ENCODE results near the gene NAV2. TPM values are rescaled to one million over a fixed set of nuclear protein-coding genes. Genes with fewer than 3 reads are reported as not detected.

NAV2 gene
- total and polyA plus RNA-seq, 7 donors: 1.2 to 62.6 (median 22.1) TPM

- 90 to 94% methylated on average over 5 of the region's 5 CpGs for WGBS, 2 donors
- intact Hi-C loops (cut with DNase I): no loop called here
- Histone ChIP-seq H3K4me1 (peaks cover 0 to 53% (median 46%) of the 10 kb centered on the region in 4 donors), H3K4me3 (no peak overlapping the region), H3K9me3 (no peaks in the 10 kb centered on the region), H3K27me3 (no peaks in the 10 kb centered on the region), H3K36me3 (no peaks in the 10 kb centered on the region), H3K27ac (peak overlapping the region in 3 of 4 donors; percentile 62 to 98 (median 97))
- no peak for DNase-seq
- TF ChIP-seq CTCF (IDR thresholded peaks at IDR 0.05) (no peak), POLR2AphosphoS5 (IDR thresholded peaks at IDR 0.05) (no peak), EP300 (IDR thresholded peaks at IDR 0.05) (no peak), POLR2A (IDR thresholded peaks at IDR 0.05) (no peak)
Observed at GRCh38 chr11:19694796-19695345, 17.8 kb upstream of the NAV2 start.

GRCh38 chr11:19696073-19696472, 16.6 kb upstream of the NAV2 start:
- WGBS, 2 donors: 82 to 92% methylated on average over 3 of the region's 3 CpGs
- Histone ChIP-seq H3K4me3 (no peak overlapping the region), H3K9me3 (no peaks in the 10 kb centered on the region), H3K4me1 (peaks cover 0 to 56% (median 46%) of the 10 kb centered on the region in 4 donors), H3K27ac (peak overlapping the region; percentile 62 to 98 (median 80)), H3K27me3 (no peaks in the 10 kb centered on the region), H3K36me3 (no peaks in the 10 kb centered on the region)
- intact Hi-C loops (cut with DNase I): no loop called here
- DNase-seq: no peak
- peak in 2 of 4 donors; percentile 40 to 54 for TF ChIP-seq EP300 (IDR thresholded peaks at IDR 0.05)
- no peak for TF ChIP-seq CTCF (IDR thresholded peaks at IDR 0.05)
- no peak for TF ChIP-seq POLR2A (IDR thresholded peaks at IDR 0.05)
- TF ChIP-seq POLR2AphosphoS5 (IDR thresholded peaks at IDR 0.05): peak; percentile 7 to 71 (median 64)

DNA sequence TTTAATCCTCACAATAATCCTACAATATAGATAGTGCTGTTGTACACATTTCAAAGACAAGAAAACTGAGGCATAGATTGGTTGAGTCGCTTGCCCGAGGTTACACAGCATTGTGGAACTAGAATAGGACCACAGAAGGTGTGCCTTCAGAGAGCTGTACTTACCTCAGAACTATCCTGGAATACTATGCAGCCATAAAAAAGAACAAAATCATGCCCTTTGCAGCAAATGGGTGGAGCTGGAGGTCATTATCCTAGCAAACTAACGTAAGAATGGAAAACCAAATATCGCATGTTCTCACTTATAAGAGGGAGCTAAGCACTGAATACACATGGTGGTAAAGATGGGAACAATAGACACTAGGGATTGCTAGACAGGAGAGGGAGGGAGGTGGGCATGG, 15.7 kb upstream of the NAV2 start:
- 95 to 98% methylated on average over 4 of the region's 4 CpGs for WGBS, 2 donors
- H3K4me1 ChIP-seq: peaks cover 0 to 57% (median 50%) of the 10 kb centered on the region in 4 donors
- no peak for DNase-seq
- TF ChIP-seq POLR2A (IDR thresholded peaks at IDR 0.05) (no peak), POLR2AphosphoS5 (IDR thresholded peaks at IDR 0.05) (no peak), EP300 (IDR thresholded peaks at IDR 0.05) (no peak), CTCF (IDR thresholded peaks at IDR 0.05) (no peak)
- H3K36me3 ChIP-seq: no peaks in the 10 kb centered on the region
- no peaks in the 10 kb centered on the region for H3K27me3 ChIP-seq
- intact Hi-C loops (cut with DNase I): no loop called here
- no peaks in the 10 kb centered on the region for H3K9me3 ChIP-seq
- no peak overlapping the region for H3K4me3 ChIP-seq
- peak overlapping the region; percentile 62 to 98 (median 80) for H3K27ac ChIP-seq

- Histone ChIP-seq H3K4me1 (peaks cover 0 to 65% (median 56%) of the 10 kb centered on the region in 4 donors), H3K4me3 (no peak overlapping the region), H3K36me3 (no peaks in the 10 kb centered on the region), H3K27ac (peak overlapping the region; percentile 36 to 98 (median 82)), H3K27me3 (no peaks in the 10 kb centered on the region), H3K9me3 (no peaks in the 10 kb centered on the region)
- WGBS, 2 donors: 67 to 70% methylated on average over 4 of the region's 4 CpGs
- intact Hi-C loops (cut with DNase I): no loop called here
- TF ChIP-seq POLR2A (IDR thresholded peaks at IDR 0.05) (no peak), POLR2AphosphoS5 (IDR thresholded peaks at IDR 0.05) (no peak), EP300 (IDR thresholded peaks at IDR 0.05) (no peak)
- DNase-seq: no peak
Observed at GRCh38 chr11:19697721-19698121, 14.9 kb upstream of the NAV2 start.

DNA sequence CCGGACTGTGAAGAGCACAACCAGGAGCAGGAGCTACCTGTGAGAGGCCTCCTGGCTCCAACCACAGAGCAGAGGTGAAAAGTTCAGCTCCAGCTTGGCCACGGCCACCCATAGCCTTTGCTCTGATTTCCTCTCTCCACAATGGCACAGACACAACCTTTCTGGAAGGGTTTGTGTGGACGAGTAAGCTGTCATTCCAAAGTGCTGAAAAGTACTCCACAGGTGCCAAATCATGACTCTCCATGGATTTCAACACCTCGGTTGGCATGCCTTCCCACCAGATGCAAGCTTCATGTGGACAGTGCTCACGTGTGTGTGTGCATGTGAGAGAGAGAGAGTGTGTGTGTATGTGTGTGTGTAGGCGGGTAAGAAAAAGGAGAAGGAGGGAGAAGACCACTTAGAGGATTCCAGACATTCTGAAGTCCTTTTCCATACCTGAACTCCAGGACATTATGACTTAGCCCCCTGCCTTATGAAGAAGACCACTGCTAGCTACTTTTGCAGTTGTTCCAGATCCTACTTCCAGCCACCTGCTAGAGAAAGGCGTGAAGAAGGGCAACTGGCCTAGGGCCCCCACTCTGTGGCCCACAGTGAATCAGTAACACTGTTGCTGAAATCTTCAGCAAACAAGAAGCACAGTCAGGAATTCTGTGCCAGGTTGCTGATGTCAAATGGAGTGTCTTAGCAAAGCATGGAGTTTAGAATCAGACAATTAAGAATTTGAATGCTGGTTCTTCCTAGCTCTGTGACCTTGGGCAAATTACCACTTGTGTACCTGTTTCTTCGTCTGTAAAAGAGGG, 13.9 kb upstream of the NAV2 start:
- intact Hi-C loops (cut with DNase I): no loop called here
- TF ChIP-seq POLR2A (IDR thresholded peaks at IDR 0.05) (no peak), EP300 (IDR thresholded peaks at IDR 0.05) (no peak), POLR2AphosphoS5 (IDR thresholded peaks at IDR 0.05) (peak; percentile 21 to 69 (median 46))
- Histone ChIP-seq H3K27ac (peak overlapping the region; percentile 36 to 98 (median 82)), H3K36me3 (no peaks in the 10 kb centered on the region), H3K9me3 (no peaks in the 10 kb centered on the region), H3K27me3 (no peaks in the 10 kb centered on the region), H3K4me1 (peaks cover 0 to 74% (median 65%) of the 10 kb centered on the region in 4 donors), H3K4me3 (no peak overlapping the region)
- WGBS, 2 donors: 78 to 83% methylated on average over 8 of the region's 8 CpGs
- DNase-seq: peak; percentile 89
